A673 (cell line): Measurements from ENCODE around the gene IGF2R. TPM values are rescaled to one million over a fixed set of nuclear protein-coding genes. Genes with fewer than 3 reads are reported as not detected.

Experiments used
- BruUV-seq: library from RNA; stranded (reverse); fragments of 400-500 nt; replicated peaks from 2 replicates; lab custom pipeline; 2021; lab: Mats Ljungman, UMichigan
- CTCF ChIA-PET: fragments of 300-600 bp; sonication (Branson Sonifier 250); formaldehyde crosslinking; loops from one replicate; lab custom pipeline; 2022; ENCODE audit warnings: antibody characterized with exemption; lab: Charles Lee
- POLR2A ChIA-PET: fragments of 300-600 bp; sonication (Branson Sonifier 250); formaldehyde crosslinking; loops from one replicate; lab custom pipeline; 2022; ENCODE audit warnings: antibody characterized with exemption; ENCODE audit not compliant: low non-redundant PET; lab: Charles Lee
- DNase-seq: peaks from one replicate; pipeline ENCODE4 v3.0.0-alpha.2; 2015; ENCODE audit warnings: low spot score
- H3K27ac ChIP-seq: fragments of 200-600 bp; sonication (generic); 2 replicates; pipeline ENCODE4 v1.5.1; 2016; ENCODE audit warnings: mixed run types, low read depth, mild to moderate bottlenecking, mixed read lengths, antibody characterized with exemption, low read length; ENCODE audit not compliant: poor library complexity, severe bottlenecking
- H3K27me3 ChIP-seq: fragments of 200-600 bp; sonication (generic); replicated peaks from 2 replicates; pipeline ENCODE4 v1.6.1; 2017; ENCODE audit warnings: mixed run types, low read depth, mild to moderate bottlenecking, mixed read lengths, antibody characterized with exemption, low read length; ENCODE audit not compliant: insufficient read depth, poor library complexity
- H3K36me3 ChIP-seq: fragments of 200-600 bp; sonication (generic); 2 replicates; pipeline ENCODE4 v1.6.1; 2016; ENCODE audit warnings: mixed run types, mild to moderate bottlenecking, mixed read lengths, antibody characterized with exemption, low read length; ENCODE audit not compliant: insufficient read depth, poor library complexity, severe bottlenecking
- H3K4me1 ChIP-seq: fragments of 200-600 bp; sonication (generic); 2 replicates; pipeline ENCODE4 v1.6.1; 2017; ENCODE audit warnings: mixed run types, mild to moderate bottlenecking, mixed read lengths, antibody characterized with exemption, low read length; ENCODE audit not compliant: insufficient read depth, poor library complexity, severe bottlenecking
- H3K4me3 ChIP-seq: fragments of 200-600 bp; sonication (generic); 2 replicates; pipeline ENCODE4 v1.5.1; 2016; ENCODE audit warnings: low read depth, mixed run types, mild to moderate bottlenecking, mixed read lengths, low read length; ENCODE audit not compliant: poor library complexity, severe bottlenecking
- H3K9me3 ChIP-seq: fragments of 200-600 bp; sonication (generic); 2 replicates; pipeline ENCODE4 v1.6.1; 2016; ENCODE audit warnings: mixed run types, low read depth, mild to moderate bottlenecking, mixed read lengths, antibody characterized with exemption, low read length; ENCODE audit not compliant: poor library complexity, severe bottlenecking
- EZH2 ChIP-seq: fragments of 200-600 bp; sonication (generic); IDR thresholded peaks from 2 replicates; pipeline ENCODE4 v1.6.1; 2017; ENCODE audit warnings: borderline replicate concordance, low read depth, mild to moderate bottlenecking, mixed read lengths, antibody characterized with exemption, low read length; ENCODE audit not compliant: poor library complexity, severe bottlenecking
- intact Hi-C: fragments of 100-400 bp; cut with micrococcal nuclease; formaldehyde crosslinking; loops from one replicate; pipeline ENCODE4 v1.10.0; 2022; ENCODE audit not compliant: unreplicated experiment
- total RNA-seq: library from RNA; stranded (reverse); gene quantifications from 2 replicates; pipeline ENCODE4 v1.2.3, GENCODE V29; 2021
- TF ChIP-seq, protein P1 (sequence below): fragments of 300-800, 200-600 bp; sonication (generic); conservative IDR thresholded peaks from 2 replicates; pipeline ENCODE4 v1.5.1; 2017; ENCODE audit warnings: low read depth, mild to moderate bottlenecking, antibody characterized with exemption, low read length, moderate library complexity, mixed read lengths

The IGF2R gene
- total RNA-seq, 1 experiment from 2014 or later = 67.4 TPM

GRCh38 chr6:160032538-160032937 is 63.7 kb downstream of the IGF2R start:
- Histone ChIP-seq H3K36me3 (peaks cover 19% of the 10 kb centered on the region), H3K27me3 (no peaks in the 10 kb centered on the region), H3K4me1 (peaks cover 13% of the 10 kb centered on the region), H3K4me3 (no peak overlapping the region), H3K27ac (no peak overlapping the region), H3K9me3 (no peaks in the 10 kb centered on the region)
- BruUV-seq = no TSS peak
- CTCF ChIA-PET = no interaction called here
- POLR2A ChIA-PET = no interaction called here
- TF ChIP-seq, protein P1, sequence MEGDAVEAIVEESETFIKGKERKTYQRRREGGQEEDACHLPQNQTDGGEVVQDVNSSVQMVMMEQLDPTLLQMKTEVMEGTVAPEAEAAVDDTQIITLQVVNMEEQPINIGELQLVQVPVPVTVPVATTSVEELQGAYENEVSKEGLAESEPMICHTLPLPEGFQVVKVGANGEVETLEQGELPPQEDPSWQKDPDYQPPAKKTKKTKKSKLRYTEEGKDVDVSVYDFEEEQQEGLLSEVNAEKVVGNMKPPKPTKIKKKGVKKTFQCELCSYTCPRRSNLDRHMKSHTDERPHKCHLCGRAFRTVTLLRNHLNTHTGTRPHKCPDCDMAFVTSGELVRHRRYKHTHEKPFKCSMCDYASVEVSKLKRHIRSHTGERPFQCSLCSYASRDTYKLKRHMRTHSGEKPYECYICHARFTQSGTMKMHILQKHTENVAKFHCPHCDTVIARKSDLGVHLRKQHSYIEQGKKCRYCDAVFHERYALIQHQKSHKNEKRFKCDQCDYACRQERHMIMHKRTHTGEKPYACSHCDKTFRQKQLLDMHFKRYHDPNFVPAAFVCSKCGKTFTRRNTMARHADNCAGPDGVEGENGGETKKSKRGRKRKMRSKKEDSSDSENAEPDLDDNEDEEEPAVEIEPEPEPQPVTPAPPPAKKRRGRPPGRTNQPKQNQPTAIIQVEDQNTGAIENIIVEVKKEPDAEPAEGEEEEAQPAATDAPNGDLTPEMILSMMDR = no peak
- TF ChIP-seq EZH2 = no peak
- DNase-seq = no peak
- intact Hi-C loops = no loop called here

- Histone ChIP-seq H3K36me3 (peaks cover 16% of the 10 kb centered on the region), H3K9me3 (no peaks in the 10 kb centered on the region), H3K27ac (peak overlapping the region; percentile 14), H3K4me1 (peaks cover 13% of the 10 kb centered on the region), H3K4me3 (no peak overlapping the region), H3K27me3 (no peaks in the 10 kb centered on the region)
- POLR2A ChIA-PET = interaction anchor here (0.7 kb wide), 1 partner anchor 169 kb away, joined by 4 read pairs; no protein-coding TSS in a partner anchor
- CTCF ChIA-PET = no interaction called here
- no peak for DNase-seq
- BruUV-seq = no TSS peak
- intact Hi-C loops = no loop called here
- TF ChIP-seq EZH2 = no peak
- TF ChIP-seq, protein P1 = no peak
Observed at GRCh38 chr6:160034036-160034930, 65.4 kb downstream of the IGF2R start.

DNA sequence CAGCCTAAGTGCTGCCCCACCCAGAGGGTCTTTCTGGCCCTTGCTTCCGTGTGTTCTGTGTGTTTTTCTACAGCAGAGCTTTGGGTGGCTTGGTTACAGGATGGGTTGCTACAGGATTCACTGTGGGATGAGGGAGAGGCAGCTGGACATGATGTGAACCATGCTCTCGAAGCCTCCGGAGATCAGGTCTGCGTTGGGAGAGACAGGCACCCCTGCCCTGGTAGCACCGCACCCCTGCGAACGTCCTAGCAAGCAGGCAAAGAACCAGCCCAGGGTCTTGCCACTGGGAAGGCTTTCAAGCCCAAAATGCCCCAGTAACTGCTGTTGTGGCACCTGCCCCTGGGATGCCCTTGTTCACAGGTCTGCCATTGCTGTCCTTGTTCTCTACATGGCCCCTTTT is 66.4 kb downstream of the IGF2R start:
- CTCF ChIA-PET = no interaction called here
- intact Hi-C loops = no loop called here
- no TSS peak for BruUV-seq

More for the DNA sequence above, 66.4 kb downstream of the IGF2R start:
- POLR2A ChIA-PET = no interaction called here
- no peak for TF ChIP-seq EZH2
- TF ChIP-seq, protein P1 = no peak
- Histone ChIP-seq H3K27me3 (no peaks in the 10 kb centered on the region), H3K36me3 (peaks cover 16% of the 10 kb centered on the region), H3K9me3 (no peaks in the 10 kb centered on the region), H3K4me1 (peaks cover 5% of the 10 kb centered on the region), H3K27ac (no peak overlapping the region), H3K4me3 (no peak overlapping the region)
- no peak for DNase-seq
